GM23338 (cell line): ENCODE data around the gene SRCIN1.
"Not testable (repeated sequence)": the region's sequence is repeated elsewhere in the genome, so short reads cannot be mapped to it uniquely, and the experiment has no call there.

Experiments used
- EZH2 ChIP-seq: fragments of 200-600 bp; sonication (generic); IDR thresholded peaks from one replicate; pipeline ENCODE4 v1.8.0; 2017; ENCODE audit warnings: antibody characterized with exemption, mild to moderate bottlenecking, low read depth; ENCODE audit not compliant: unreplicated experiment
- EZH2phosphoT487 ChIP-seq: fragments of 200-600 bp; sonication (generic); IDR thresholded peaks from one replicate; pipeline ENCODE4 v1.8.1; 2018; ENCODE audit warnings: antibody characterized with exemption; ENCODE audit not compliant: unreplicated experiment
- POLR2AphosphoS5 ChIP-seq: IDR thresholded peaks from 2 replicates; pipeline ENCODE4 v1.6.1; 2016; ENCODE audit warnings: antibody characterized with exemption, low read depth
- STAT1 ChIP-seq: IDR thresholded peaks from one replicate; pipeline ENCODE4 v1.6.1; 2016; ENCODE audit warnings: antibody characterized with exemption; ENCODE audit not compliant: unreplicated experiment
- TF ChIP-seq, protein P1 (sequence below), 2 experiments: fragments of 200-600 bp in 1 of 2; sonication (generic) in 1 of 2; conservative IDR thresholded peaks; 2 replicates each; pipeline versions ENCODE4 v1.5.1 to v1.6.1; 2016 to 2017; ENCODE audit warnings: antibody characterized with exemption in 2 of 2, low read depth in 2 of 2, mild to moderate bottlenecking in 2 of 2, moderate library complexity in 1 of 2

- TF ChIP-seq, protein P1, sequence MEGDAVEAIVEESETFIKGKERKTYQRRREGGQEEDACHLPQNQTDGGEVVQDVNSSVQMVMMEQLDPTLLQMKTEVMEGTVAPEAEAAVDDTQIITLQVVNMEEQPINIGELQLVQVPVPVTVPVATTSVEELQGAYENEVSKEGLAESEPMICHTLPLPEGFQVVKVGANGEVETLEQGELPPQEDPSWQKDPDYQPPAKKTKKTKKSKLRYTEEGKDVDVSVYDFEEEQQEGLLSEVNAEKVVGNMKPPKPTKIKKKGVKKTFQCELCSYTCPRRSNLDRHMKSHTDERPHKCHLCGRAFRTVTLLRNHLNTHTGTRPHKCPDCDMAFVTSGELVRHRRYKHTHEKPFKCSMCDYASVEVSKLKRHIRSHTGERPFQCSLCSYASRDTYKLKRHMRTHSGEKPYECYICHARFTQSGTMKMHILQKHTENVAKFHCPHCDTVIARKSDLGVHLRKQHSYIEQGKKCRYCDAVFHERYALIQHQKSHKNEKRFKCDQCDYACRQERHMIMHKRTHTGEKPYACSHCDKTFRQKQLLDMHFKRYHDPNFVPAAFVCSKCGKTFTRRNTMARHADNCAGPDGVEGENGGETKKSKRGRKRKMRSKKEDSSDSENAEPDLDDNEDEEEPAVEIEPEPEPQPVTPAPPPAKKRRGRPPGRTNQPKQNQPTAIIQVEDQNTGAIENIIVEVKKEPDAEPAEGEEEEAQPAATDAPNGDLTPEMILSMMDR (conservative IDR thresholded peaks at IDR 0.05; ENCODE audit: low read depth in 2 of 2), result peak in 1 of 2 experiments; percentile 12; a peak in 1 of 4 replicates
- TF ChIP-seq POLR2AphosphoS5, STAT1, EZH2, EZH2phosphoT487: not testable (repeated sequence)
Measured at GRCh38 chr17:38528141-38528540, 77.6 kb downstream of the SRCIN1 start.
